Measurements from ENCODE around the gene NFIA. TPM values are rescaled to one million over a fixed set of nuclear protein-coding genes. Genes with fewer than 3 reads are reported as not detected.

Gene NFIA
- polyA plus RNA-seq, 3 donors: 1.4 to 5.3 (median 2.4) TPM

DNA sequence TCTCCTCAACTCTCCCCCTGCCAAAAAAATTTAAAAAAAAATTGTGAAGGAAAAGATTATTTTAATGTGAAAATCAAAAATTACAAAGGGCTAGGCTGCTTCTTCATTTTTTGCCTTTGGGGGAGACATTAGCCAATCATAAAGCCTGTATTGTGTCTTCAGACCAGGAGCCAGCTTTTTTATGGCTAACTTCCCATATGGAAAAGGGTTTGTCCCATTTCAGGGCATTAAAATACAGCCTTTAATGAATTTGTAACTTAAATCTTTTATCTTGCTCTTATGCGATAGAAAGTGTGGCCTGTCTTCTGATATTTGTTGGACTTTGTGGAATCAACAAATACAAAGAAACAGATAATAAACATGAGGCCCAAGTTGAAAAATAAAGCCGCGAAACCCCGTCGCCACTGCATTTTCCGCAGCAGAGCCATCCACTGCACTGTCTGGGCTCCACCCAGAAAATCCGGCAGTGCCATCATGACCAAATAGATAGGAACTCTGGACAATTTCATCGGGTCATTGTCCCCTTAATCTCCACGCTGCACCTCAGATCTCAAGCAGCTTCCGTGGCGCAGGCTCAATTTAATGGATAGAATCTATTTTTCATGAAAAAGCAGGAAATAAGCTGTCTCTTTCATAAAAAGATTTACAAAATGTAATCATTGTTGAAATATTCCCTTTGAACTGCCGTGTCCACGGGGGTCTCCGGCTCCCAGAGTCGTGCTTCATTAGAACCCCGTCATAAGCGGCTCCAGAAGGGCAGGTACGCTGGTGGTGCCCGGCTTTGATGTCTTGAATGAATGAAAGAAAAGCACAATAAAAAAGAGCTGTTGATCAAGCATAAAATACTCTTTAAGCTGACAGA is 365.0 kb downstream of the NFIA start:
- H3K9me3 Mint-ChIP-seq: no peaks in the 10 kb centered on the region
- Histone ChIP-seq H3K27me3 (ENCODE audit: control insufficient read depth in 2 of 2, insufficient read depth in 2 of 2, low read length in 2 of 2) (no peaks in the 10 kb centered on the region), H3K4me2 (replicated peaks; ENCODE audit: extremely low read depth, low read length, poor library complexity, severe bottlenecking) (no peak overlapping the region), H3K79me2 (ENCODE audit: insufficient read depth, low read length) (no peaks in the 10 kb centered on the region), H3K4me1 (ENCODE audit: control insufficient read depth in 1 of 2, insufficient read depth in 2 of 2, low read length in 2 of 2) (peaks cover 12 to 19% of the 10 kb centered on the region in 2 donors), H3K9ac (ENCODE audit: insufficient read depth, low read length, poor library complexity, severe bottlenecking) (no peak overlapping the region), H4K20me1 (ENCODE audit: insufficient read depth, low read length) (no peaks in the 10 kb centered on the region), H3K4me3 (replicated peaks in 1 of 3; ENCODE audit: low read depth in 2 of 3, low read length in 3 of 3) (no peak overlapping the region), H2AFZ (ENCODE audit: insufficient read depth, low read depth, low read length, poor library complexity, severe bottlenecking) (no peak overlapping the region), H3K36me3 (replicated peaks in 1 of 2; ENCODE audit: control insufficient read depth in 1 of 2, insufficient read depth in 2 of 2, low read length in 2 of 2) (no peaks in the 10 kb centered on the region), H3K27ac (ENCODE audit: low read depth in 1 of 2, low read length in 2 of 2) (no peak overlapping the region), H3K9me3 (replicated peaks in 1 of 2; ENCODE audit: control insufficient read depth in 1 of 2, insufficient read depth in 1 of 2, low read length in 2 of 2) (no peaks in the 10 kb centered on the region)
- no peak for DNase-seq
- no peaks in the 10 kb centered on the region for H3K27me3 Mint-ChIP-seq (ENCODE audit: low read depth in 3 of 3)
- intact Hi-C loops (cut with micrococcal nuclease): no loop called here
- H3K36me3 Mint-ChIP-seq: peaks cover 0 to under 1% of the 10 kb centered on the region in 2 donors
- TF ChIP-seq, protein P1, sequence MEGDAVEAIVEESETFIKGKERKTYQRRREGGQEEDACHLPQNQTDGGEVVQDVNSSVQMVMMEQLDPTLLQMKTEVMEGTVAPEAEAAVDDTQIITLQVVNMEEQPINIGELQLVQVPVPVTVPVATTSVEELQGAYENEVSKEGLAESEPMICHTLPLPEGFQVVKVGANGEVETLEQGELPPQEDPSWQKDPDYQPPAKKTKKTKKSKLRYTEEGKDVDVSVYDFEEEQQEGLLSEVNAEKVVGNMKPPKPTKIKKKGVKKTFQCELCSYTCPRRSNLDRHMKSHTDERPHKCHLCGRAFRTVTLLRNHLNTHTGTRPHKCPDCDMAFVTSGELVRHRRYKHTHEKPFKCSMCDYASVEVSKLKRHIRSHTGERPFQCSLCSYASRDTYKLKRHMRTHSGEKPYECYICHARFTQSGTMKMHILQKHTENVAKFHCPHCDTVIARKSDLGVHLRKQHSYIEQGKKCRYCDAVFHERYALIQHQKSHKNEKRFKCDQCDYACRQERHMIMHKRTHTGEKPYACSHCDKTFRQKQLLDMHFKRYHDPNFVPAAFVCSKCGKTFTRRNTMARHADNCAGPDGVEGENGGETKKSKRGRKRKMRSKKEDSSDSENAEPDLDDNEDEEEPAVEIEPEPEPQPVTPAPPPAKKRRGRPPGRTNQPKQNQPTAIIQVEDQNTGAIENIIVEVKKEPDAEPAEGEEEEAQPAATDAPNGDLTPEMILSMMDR (IDR thresholded peaks at IDR 0.05): no peak
- H3K27ac Mint-ChIP-seq: no peak overlapping the region
- H3K4me1 Mint-ChIP-seq: peaks cover 20% of the 10 kb centered on the region
- over 99% methylated on average over 12 of the region's 19 CpGs for WGBS (ENCODE audit: insufficient coverage)
- no peak overlapping the region for H3K4me3 Mint-ChIP-seq

- no peaks in the 10 kb centered on the region for H3K36me3 ChIP-seq (replicated peaks in 1 of 2; ENCODE audit: control insufficient read depth in 1 of 2, insufficient read depth in 2 of 2, low read length in 2 of 2)
- no peaks in the 10 kb centered on the region for H3K79me2 ChIP-seq (ENCODE audit: insufficient read depth, low read length)
- DNase-seq: no peak
- no peaks in the 10 kb centered on the region for H3K9me3 Mint-ChIP-seq
- H3K4me1 ChIP-seq (ENCODE audit: control insufficient read depth in 1 of 2, insufficient read depth in 2 of 2, low read length in 2 of 2): peaks cover 16 to 25% of the 10 kb centered on the region in 2 donors
- H3K36me3 Mint-ChIP-seq: no peaks in the 10 kb centered on the region
- no peaks in the 10 kb centered on the region for H3K27me3 ChIP-seq (ENCODE audit: control insufficient read depth in 2 of 2, insufficient read depth in 2 of 2, low read length in 2 of 2)
- TF ChIP-seq, protein P1 (IDR thresholded peaks at IDR 0.05): no peak
- H4K20me1 ChIP-seq (ENCODE audit: insufficient read depth, low read length): no peaks in the 10 kb centered on the region
- H3K27me3 Mint-ChIP-seq (ENCODE audit: low read depth in 3 of 3): no peaks in the 10 kb centered on the region
- no peak overlapping the region for H3K4me2 ChIP-seq (replicated peaks; ENCODE audit: extremely low read depth, low read length, poor library complexity, severe bottlenecking)
- H3K4me3 Mint-ChIP-seq: no peak overlapping the region
- H3K9ac ChIP-seq (ENCODE audit: insufficient read depth, low read length, poor library complexity, severe bottlenecking): no peak overlapping the region
- H3K9me3 ChIP-seq (replicated peaks in 1 of 2; ENCODE audit: control insufficient read depth in 1 of 2, insufficient read depth in 1 of 2, low read length in 2 of 2): no peaks in the 10 kb centered on the region
- peaks cover 26% of the 10 kb centered on the region for H3K4me1 Mint-ChIP-seq
- no peak overlapping the region for H3K4me3 ChIP-seq (replicated peaks in 1 of 3; ENCODE audit: low read depth in 2 of 3, low read length in 3 of 3)
- intact Hi-C loops (cut with micrococcal nuclease): no loop called here
- no CpG with 5 or more reads among the region's 7 CpGs for WGBS (ENCODE audit: insufficient coverage)
- no peak overlapping the region for H2AFZ ChIP-seq (ENCODE audit: insufficient read depth, low read depth, low read length, poor library complexity, severe bottlenecking)
- no peak overlapping the region for H3K27ac Mint-ChIP-seq
- no peak overlapping the region for H3K27ac ChIP-seq (ENCODE audit: low read depth in 1 of 2, low read length in 2 of 2)
Observed at GRCh38 chr1:61447968-61448430, 365.6 kb downstream of the NFIA start.
